Keratinocyte (primary cell): ENCODE results near the gene CHTOP. TPM values are rescaled to one million over a fixed set of nuclear protein-coding genes. Genes with fewer than 3 reads are reported as not detected.

Experiments used
- DNase-seq: peaks from one replicate; pipeline ENCODE4 v3.0.0-alpha.2; 2011; ENCODE audit warnings: low read depth, missing footprints, low spot score
- FAIRE-seq: peaks from 2 replicates; lab custom pipeline; 2011; peaks lifted over from hg19 to GRCh38; lab: Jason Lieb, UNC
- H2AFZ ChIP-seq: 2 replicates; pipeline ENCODE4 v1.6.0; 2012; ENCODE audit warnings: low read length, control low read depth, inconsistent platforms; ENCODE audit not compliant: control insufficient read depth
- H3K27ac ChIP-seq: 2 replicates; pipeline ENCODE4 v1.5.1; 2011; ENCODE audit warnings: low read length; ENCODE audit not compliant: control insufficient read depth, insufficient read depth
- H3K27me3 ChIP-seq: 3 replicates; pipeline ENCODE4 v1.6.0; 2011; ENCODE audit warnings: low read length; ENCODE audit not compliant: control insufficient read depth, insufficient read depth; ENCODE audit errors: extremely low read depth
- H3K36me3 ChIP-seq, 2 experiments: 2 replicates in 1 of 2; 3 replicates in 1 of 2; pipeline ENCODE4 v1.5.1; 2011; ENCODE audit warnings: low read length in 2 of 2, mild to moderate bottlenecking in 1 of 2; ENCODE audit not compliant: control insufficient read depth in 2 of 2, insufficient read depth in 2 of 2; ENCODE audit errors: extremely low read depth in 1 of 2
- H3K4me1 ChIP-seq: 3 replicates; pipeline ENCODE4 v1.5.1; 2011; ENCODE audit warnings: low read length; ENCODE audit not compliant: control insufficient read depth, insufficient read depth; ENCODE audit errors: extremely low read depth
- H3K4me2 ChIP-seq: 3 replicates; pipeline ENCODE4 v1.6.0; 2011; ENCODE audit warnings: low read depth, low read length; ENCODE audit not compliant: control insufficient read depth, insufficient read depth; ENCODE audit errors: extremely low read depth
- H3K4me3 ChIP-seq, 3 experiments: fragments of 200-600 bp in 1 of 3; sonication (generic) in 1 of 3; 2 replicates in 2 of 3; 3 replicates in 1 of 3; pipeline ENCODE4 v1.5.1; 2011 to 2016; ENCODE audit warnings: low read length in 3 of 3, mild to moderate bottlenecking in 3 of 3, control low read depth in 2 of 3, inconsistent platforms in 1 of 3, low read depth in 1 of 3, mixed read lengths in 1 of 3, mixed run types in 1 of 3, moderate library complexity in 1 of 3; ENCODE audit not compliant: control insufficient read depth in 2 of 3, insufficient read depth in 2 of 3; ENCODE audit errors: extremely low read depth in 1 of 3
- H3K79me2 ChIP-seq: 2 replicates; pipeline ENCODE4 v1.6.0; 2012; ENCODE audit warnings: low read length; ENCODE audit not compliant: control insufficient read depth, insufficient read depth
- H3K9ac ChIP-seq: 3 replicates; pipeline ENCODE4 v1.6.0; 2011; ENCODE audit warnings: low read length; ENCODE audit not compliant: control insufficient read depth, insufficient read depth; ENCODE audit errors: extremely low read depth
- H3K9me1 ChIP-seq: 3 replicates; pipeline ENCODE4 v1.6.0; 2011; ENCODE audit warnings: low read length; ENCODE audit not compliant: control insufficient read depth, insufficient read depth; ENCODE audit errors: extremely low read depth
- H3K9me3 ChIP-seq: 2 replicates; pipeline ENCODE4 v1.5.1; 2012; ENCODE audit warnings: low read depth, low read length; ENCODE audit not compliant: control insufficient read depth
- H4K20me1 ChIP-seq: 3 replicates; pipeline ENCODE4 v1.6.0; 2011; ENCODE audit warnings: low read length; ENCODE audit not compliant: control insufficient read depth, insufficient read depth; ENCODE audit errors: extremely low read depth
- EZH2 ChIP-seq: IDR thresholded peaks from one replicate; pipeline ENCODE4 v1.6.1; 2012; ENCODE audit warnings: inconsistent platforms, mild to moderate bottlenecking, low read length, moderate library complexity
- dilution Hi-C: fragments of 300-500 bp; cut with MboI; formaldehyde crosslinking; loops from one replicate; pipeline ENCODE4 v1.7.0; 2020; ENCODE audit warnings: low sequenced_read_pairs; ENCODE audit not compliant: extremely low pct_ligation_motif_present
- polyA plus RNA-seq, 5 experiments: library from polyadenylated mRNA; depleted of rRNA in 3 of 5; stranded (reverse) in 3 of 5; stranded (forward) in 1 of 5; unstranded in 1 of 5; fragments of >200 nt; gene quantifications; 1 replicate in 1 of 5; 2 replicates in 3 of 5; 3 replicates in 1 of 5; pipeline versions ENCODE4 v1.2.1 to v1.2.3, GENCODE V29; 2011 to 2012; ENCODE audit warnings: missing spikeins in 2 of 5, low read depth in 1 of 5, low replicate concordance in 1 of 5
- TF ChIP-seq, protein P1 (sequence below), 3 experiments: IDR thresholded peaks in 1 of 3; conservative IDR thresholded peaks in 1 of 3; optimal IDR thresholded peaks in 1 of 3; 2 replicates in 2 of 3; 3 replicates in 1 of 3; pipeline versions ENCODE3 to v1.5.1; 2011; ENCODE audit warnings: low read length in 3 of 3, mild to moderate bottlenecking in 3 of 3, moderate library complexity in 2 of 3, control low read depth in 1 of 3, inconsistent platforms in 1 of 3; ENCODE audit not compliant: insufficient read depth in 2 of 3; ENCODE audit errors: extremely low read depth in 1 of 3

The CHTOP gene
- polyA plus RNA-seq, 1 donor (not counting 4 experiments of a cell fraction or from before 2014, with no cell fraction given) = 68.6 TPM

DNA sequence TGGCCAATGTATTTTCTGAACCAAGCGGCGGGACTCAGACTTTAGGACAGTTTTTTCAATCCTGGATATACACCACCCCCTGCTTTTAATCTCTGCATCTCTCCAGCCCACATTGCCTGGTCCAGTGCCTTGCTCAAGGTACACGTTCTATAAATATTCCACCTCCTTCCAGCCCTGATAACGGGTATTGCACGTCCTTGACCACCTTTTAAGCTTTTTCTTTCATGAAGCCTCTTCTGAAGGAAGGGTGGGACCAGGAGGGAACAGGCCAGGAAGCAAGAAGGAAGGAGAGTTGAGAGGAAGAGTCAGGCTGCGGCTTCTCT is 24.3 kb upstream of the CHTOP start:
- no peak overlapping the region for H2AFZ ChIP-seq
- no peaks in the 10 kb centered on the region for H3K9me1 ChIP-seq
- H3K27me3 ChIP-seq = no peaks in the 10 kb centered on the region
- H4K20me1 ChIP-seq = peaks cover 5% of the 10 kb centered on the region
- H3K9me3 ChIP-seq = no peaks in the 10 kb centered on the region
- peaks cover 63% of the 10 kb centered on the region for H3K79me2 ChIP-seq
- no peak for FAIRE-seq
- peaks cover 41% of the 10 kb centered on the region for H3K4me1 ChIP-seq
- H3K4me2 ChIP-seq = peak overlapping the region; percentile 98
- H3K36me3 ChIP-seq = peaks cover 27 to 56% of the 10 kb centered on the region in 2 experiments
- no peak for TF ChIP-seq EZH2
- TF ChIP-seq, protein P1, sequence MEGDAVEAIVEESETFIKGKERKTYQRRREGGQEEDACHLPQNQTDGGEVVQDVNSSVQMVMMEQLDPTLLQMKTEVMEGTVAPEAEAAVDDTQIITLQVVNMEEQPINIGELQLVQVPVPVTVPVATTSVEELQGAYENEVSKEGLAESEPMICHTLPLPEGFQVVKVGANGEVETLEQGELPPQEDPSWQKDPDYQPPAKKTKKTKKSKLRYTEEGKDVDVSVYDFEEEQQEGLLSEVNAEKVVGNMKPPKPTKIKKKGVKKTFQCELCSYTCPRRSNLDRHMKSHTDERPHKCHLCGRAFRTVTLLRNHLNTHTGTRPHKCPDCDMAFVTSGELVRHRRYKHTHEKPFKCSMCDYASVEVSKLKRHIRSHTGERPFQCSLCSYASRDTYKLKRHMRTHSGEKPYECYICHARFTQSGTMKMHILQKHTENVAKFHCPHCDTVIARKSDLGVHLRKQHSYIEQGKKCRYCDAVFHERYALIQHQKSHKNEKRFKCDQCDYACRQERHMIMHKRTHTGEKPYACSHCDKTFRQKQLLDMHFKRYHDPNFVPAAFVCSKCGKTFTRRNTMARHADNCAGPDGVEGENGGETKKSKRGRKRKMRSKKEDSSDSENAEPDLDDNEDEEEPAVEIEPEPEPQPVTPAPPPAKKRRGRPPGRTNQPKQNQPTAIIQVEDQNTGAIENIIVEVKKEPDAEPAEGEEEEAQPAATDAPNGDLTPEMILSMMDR (optimal IDR thresholded peaks at IDR 0.05 in 1 of 3, IDR thresholded peaks at IDR 0.05 in 1 of 3, conservative IDR thresholded peaks at IDR 0.05 in 1 of 3; ENCODE audit: extremely low read depth in 1 of 3, insufficient read depth in 2 of 3, low read length in 3 of 3) = no peak
- dilution Hi-C loops = no loop called here
- DNase-seq = no peak
- H3K9ac ChIP-seq = peak overlapping the region; percentile 99
- peak overlapping the region; percentile 81 for H3K27ac ChIP-seq
- peak overlapping the region; percentile 55 to 98 (median 90) for H3K4me3 ChIP-seq

DNA sequence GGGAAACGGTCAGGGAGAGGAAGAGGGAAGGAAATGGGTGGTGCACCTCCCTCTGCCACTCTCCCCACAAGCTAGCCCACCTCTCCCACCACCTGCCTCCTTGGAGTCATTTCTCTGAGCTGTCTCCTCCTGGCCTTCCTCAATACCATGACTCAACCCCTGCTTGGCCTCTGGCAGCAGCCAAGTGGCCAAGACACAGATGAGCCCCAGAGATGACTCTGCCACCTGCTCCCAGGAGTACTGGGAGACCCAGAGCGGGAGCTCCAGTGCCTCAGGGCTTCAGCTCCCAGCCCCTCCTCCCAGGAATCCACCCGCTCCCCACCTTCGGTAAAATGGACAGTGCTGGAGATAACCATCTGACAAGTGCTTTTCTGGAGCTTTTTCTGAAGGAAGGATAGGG is 23.5 kb upstream of the CHTOP start:
- no peak overlapping the region for H2AFZ ChIP-seq
- H3K27me3 ChIP-seq = no peaks in the 10 kb centered on the region
- H3K4me3 ChIP-seq = peak overlapping the region; percentile 55 to 98 (median 90)
- H3K27ac ChIP-seq = peak overlapping the region; percentile 81
- H3K36me3 ChIP-seq = peaks cover 29 to 62% of the 10 kb centered on the region in 2 experiments
- no peak for TF ChIP-seq EZH2
- TF ChIP-seq, protein P1 (optimal IDR thresholded peaks at IDR 0.05 in 1 of 3, IDR thresholded peaks at IDR 0.05 in 1 of 3, conservative IDR thresholded peaks at IDR 0.05 in 1 of 3; ENCODE audit: extremely low read depth in 1 of 3, insufficient read depth in 2 of 3, low read length in 3 of 3) = no peak
- FAIRE-seq (peak; percentile 79), DNase-seq (no peak)
- no peaks in the 10 kb centered on the region for H3K9me1 ChIP-seq
- H3K9ac ChIP-seq = peak overlapping the region; percentile 99
- H3K79me2 ChIP-seq = peaks cover 71% of the 10 kb centered on the region
- dilution Hi-C loops = no loop called here
- peak overlapping the region; percentile 98 for H3K4me2 ChIP-seq
- H4K20me1 ChIP-seq = peaks cover 3% of the 10 kb centered on the region
- H3K4me1 ChIP-seq = peaks cover 42% of the 10 kb centered on the region
- H3K9me3 ChIP-seq = no peaks in the 10 kb centered on the region
